Erythroblast (primary cell): ENCODE measurements around the gene CRYL1.

ENCODE experiments used
- GATA1 ChIP-seq: IDR thresholded peaks from 2 replicates; pipeline ENCODE4 v1.6.1; 2011; ENCODE audit warnings: low read depth, mild to moderate bottlenecking, control low read depth, low read length, moderate library complexity
- POLR2A ChIP-seq: IDR thresholded peaks from 2 replicates; pipeline ENCODE4 v1.6.1; 2011; ENCODE audit warnings: mild to moderate bottlenecking, low read length

DNA sequence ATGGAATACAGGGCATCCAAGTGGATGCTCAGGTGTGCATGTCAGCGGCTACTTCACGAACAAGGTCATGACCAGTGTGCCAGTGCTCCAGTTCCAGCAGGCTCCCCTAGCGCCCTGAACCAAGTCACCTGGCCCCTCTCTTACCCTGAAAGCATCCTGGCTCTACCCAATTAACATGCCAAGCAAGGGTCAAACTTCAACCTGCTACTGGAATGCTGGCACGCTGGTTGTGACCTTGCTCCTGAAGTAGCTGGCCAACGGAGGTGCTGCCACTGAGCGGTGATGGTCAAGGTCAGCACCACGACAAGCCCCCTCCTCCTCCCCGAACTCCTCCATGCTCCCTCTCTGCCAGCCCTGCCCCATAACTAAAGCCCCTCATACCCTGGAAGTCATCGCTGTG, 96.0 kb downstream of the CRYL1 start:
- TF ChIP-seq POLR2A (no peak), GATA1 (no peak)
